Heart left ventricle (tissue), 13 donors: ENCODE measurements around the gene LRRC1.

ENCODE experiments used
- POLR2A ChIP-seq, 2 donors: fragments of 450-650 bp; IDR thresholded peaks; one replicate each; pipeline ENCODE4 v1.6.1; 2017; ENCODE audit warnings: antibody characterized with exemption in 2 of 2, mild to moderate bottlenecking in 2 of 2, moderate library complexity in 2 of 2
- TF ChIP-seq, protein P1 (sequence below), 12 donors: fragments of 200-600 bp; sonication (generic) in 4 of 12; IDR thresholded peaks; one replicate each; pipeline versions ENCODE4 v1.5.0 to v1.8.0; 2018 to 2022; ENCODE audit warnings: antibody characterized with exemption in 12 of 12, mild to moderate bottlenecking in 5 of 12
- donor health status: ischemic (EF 13 %, LVEDD 7.1; RV severe dilation, severe dysfunction).
- donor health status: DM: no; HTN: yes; CAD: no.
- donor health status: DM: no; HTN: no; CAD: no.
- donor health status: ischemic (EF 25% LVEDD 6.9; RV normal size, moderate dysfunction).
- donor health status: ischemic (EF 25% LVEDD 5.7; RV mildly dilated, moderate dysfunction).
- donor health status: ischemic (EF 35%, LVEDD 5.7; RV mildly dilated, moderate dysfunction).
- donor health status: nonischemic (EF 11% LVEDD 7.7; RV severe dilation, severe dysfunction).
- donor health status: DM: yes; HTN: yes; CAD: no.
- donor health status: PGD.
- donor health status: ischemic (EF 29% LVEDD 5.4; RV normal size, mild dysfunction).
- donor health status: nonischemic (EF 23%, LVEDD 6.1; RV moderate dilation, normal function).

DNA sequence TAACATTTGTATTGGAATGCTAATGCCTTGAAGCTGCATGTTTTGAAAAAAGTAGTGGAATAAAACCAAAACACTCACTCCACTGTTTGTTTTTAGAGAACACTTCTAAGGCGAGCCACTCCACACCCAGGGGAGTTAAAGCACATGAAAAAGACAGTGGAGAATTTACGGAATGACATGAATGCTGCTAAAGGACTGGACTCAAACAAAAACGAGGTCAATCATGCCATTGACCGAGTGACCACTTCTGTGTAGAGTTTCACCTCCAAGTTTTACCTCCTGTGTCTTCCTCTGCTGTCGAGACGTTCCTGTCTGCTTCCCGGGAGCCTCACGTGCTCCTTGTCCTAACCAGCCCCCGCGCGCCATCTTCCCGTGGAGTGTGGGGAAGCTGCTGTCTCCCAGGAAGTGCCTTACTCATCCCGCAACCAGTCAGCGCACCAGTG, 127.8 kb downstream of the LRRC1 start:
- TF ChIP-seq, protein P1, sequence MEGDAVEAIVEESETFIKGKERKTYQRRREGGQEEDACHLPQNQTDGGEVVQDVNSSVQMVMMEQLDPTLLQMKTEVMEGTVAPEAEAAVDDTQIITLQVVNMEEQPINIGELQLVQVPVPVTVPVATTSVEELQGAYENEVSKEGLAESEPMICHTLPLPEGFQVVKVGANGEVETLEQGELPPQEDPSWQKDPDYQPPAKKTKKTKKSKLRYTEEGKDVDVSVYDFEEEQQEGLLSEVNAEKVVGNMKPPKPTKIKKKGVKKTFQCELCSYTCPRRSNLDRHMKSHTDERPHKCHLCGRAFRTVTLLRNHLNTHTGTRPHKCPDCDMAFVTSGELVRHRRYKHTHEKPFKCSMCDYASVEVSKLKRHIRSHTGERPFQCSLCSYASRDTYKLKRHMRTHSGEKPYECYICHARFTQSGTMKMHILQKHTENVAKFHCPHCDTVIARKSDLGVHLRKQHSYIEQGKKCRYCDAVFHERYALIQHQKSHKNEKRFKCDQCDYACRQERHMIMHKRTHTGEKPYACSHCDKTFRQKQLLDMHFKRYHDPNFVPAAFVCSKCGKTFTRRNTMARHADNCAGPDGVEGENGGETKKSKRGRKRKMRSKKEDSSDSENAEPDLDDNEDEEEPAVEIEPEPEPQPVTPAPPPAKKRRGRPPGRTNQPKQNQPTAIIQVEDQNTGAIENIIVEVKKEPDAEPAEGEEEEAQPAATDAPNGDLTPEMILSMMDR (IDR thresholded peaks at IDR 0.05): no peak
- TF ChIP-seq POLR2A (IDR thresholded peaks at IDR 0.05): no peak
